ENCODE results near the gene TOP3B. TPM values are rescaled to one million over a fixed set of nuclear protein-coding genes. Genes with fewer than 3 reads are reported as not detected.

TOP3B gene
- total RNA-seq, 2 experiments from 2014 or later = 41.2 to 41.4 TPM

Other genes starting within 250 kb of the TOP3B start
- gene YPEL1, start 247.0 kb downstream of the TOP3B start, total RNA-seq = 1 to 10 TPM in 1 of 2 experiments, under 1 TPM in 1; 0.88 to 1.6 TPM
- gene MAPK1, start 115.1 kb downstream of the TOP3B start, total RNA-seq = 10 to 100 TPM; 74.0 to 82.6 TPM
- 10 to 100 TPM; 23.0 to 24.3 TPM for gene PPM1F, start 29.9 kb downstream of the TOP3B start, total RNA-seq

All from activated naive CD4-positive, alpha-beta T cell treated with anti-CD3 and anti-CD28 coated beads for 36 hours (primary cell).